HG03108 (cell line): ENCODE measurements around the gene MORC2.

ENCODE experiments used
- ATAC-seq: cut with Tn5 transposase; IDR thresholded peaks from one replicate; pipeline ENCODE4 v1.9.1; 2021; ENCODE audit warnings: moderate library complexity; ENCODE audit not compliant: unreplicated experiment

Gene MORC2

DNA sequence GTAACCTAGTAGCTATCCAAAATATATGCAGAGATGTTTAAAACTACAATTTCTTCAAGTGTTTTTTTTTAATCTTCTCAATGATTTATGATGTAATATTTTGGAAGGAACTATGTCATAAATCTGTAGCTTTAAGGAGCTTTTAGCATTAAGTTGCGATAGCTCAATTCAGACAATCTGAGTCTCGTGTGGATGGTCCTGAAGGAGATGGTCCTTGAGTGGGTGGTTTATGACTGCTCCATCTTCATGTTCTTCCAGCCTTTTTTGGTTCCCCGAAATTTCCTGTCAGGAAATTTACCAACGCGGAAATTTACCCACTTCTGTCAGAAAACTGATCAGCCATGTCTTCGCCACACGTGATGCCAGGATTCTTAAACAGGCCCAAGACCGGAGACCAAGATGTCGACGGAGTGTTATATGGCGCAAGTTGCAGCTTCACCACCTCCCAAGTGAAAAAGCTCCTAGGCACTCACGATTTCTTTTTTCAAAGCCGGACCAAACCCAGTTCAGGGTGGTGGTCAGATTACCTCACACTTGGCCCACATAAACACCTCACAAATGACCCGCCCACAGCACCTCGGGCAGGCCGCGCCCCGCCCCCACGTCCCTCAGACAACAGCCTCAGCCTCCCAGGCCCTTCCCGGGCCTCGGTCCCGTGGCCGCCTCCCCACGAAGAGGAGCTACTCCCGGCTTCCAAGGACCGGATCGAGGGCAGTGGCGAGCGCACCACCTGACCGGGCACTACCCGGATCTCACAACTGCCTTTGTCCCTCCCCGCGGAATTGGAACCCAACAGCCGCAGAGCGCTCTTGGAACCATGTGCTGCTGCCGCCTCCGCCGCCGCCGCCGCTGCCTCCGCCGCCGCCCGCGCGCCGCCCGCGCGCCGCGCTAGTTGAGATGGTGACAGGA lies at the start of gene MORC2:
MORC2 (minus strand) TSS at position 760 of the 909 bp plus-strand sequence. CDS start 885 bp downstream, outside the sequence.
- peak; percentile 18 for ATAC-seq

DNA sequence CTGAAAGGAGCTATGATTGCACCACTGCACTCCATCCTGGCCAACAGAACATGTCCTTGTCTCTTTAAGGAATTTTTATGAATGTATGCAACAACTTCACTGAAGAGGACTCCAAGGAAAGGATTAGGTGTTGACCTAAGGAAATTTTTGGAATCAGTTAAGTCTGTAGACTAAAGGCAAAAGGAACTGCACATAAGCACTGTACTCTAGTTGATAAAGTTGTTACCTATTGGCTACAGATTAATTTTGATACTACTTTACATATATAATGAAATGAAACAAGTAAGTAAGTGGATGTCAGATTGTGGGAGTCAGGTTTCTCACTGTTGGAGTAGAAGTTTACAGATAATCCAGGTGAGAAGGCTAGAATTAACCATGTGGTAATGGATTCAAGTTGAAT lies 37.0 kb upstream of the MORC2 start:
- no peak for ATAC-seq

DNA sequence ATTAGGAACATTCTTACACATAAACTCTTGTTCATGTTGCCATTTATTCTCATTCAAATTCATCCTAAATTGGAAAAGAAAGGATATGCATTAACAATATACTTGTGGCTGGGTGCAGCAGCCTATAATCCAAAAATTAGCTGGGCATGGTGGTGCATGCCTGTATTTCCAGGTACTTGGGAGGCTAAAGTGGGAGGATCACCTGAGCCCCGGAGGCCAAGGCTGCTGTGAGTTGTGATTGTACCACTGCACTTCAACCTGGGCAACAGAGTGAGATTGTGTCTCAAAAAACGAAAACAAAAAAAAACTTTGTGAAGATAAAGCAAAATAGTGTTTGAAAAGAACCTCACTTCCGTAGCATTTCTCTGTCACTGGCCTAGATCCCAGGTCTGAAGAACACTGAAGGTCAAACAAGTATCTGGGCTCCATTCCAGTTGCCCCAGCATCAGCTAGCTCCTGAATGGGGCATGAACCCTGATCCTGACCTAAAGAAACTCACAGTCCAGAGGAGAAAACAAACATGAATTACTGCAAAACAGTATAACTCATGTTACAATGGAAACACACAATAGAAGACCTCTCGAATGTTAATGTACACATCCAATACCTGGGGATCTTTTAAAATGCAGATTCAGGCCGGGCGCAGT lies 32.7 kb upstream of the MORC2 start:
- no peak for ATAC-seq

DNA sequence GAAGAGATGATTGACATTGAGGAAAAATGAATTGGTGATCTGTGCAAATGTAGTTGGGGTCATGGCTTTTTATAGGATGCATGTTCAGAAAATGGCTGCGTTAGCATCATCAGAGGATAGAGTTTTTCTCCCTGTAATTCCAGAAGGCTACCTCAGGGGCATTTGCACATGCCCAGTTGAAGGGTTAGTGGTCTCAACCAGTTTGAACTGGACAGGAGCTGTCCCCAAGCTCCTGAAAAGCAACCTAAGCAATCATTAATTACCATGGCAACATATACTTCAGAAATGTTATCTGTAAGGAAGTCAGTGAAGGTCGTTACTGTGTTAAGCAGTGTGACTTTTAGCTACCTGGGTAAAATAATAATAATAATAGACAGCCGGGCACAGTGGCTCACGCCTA lies 29.8 kb upstream of the MORC2 start:
- no peak for ATAC-seq

DNA sequence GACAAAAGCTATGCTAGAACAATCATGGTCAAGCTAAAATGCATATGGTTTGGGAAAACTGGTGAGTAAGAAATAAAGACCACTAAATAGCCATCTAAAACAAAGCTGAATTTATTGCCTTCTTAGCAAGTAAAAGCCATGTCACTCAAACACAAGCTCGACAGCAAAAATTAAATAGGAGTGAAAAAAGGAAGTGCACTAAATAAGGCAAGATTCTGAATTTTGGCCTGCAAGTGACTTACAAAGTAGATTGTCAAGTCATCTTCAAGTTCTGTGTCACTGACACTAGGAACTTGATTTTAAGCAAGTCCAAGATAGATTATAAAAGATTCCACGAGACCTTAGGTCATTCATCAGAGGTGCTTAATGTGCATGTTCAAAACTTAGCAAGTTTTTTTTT lies 27.9 kb upstream of the MORC2 start:
- no peak for ATAC-seq

GRCh38 chr22:30994960-30995359 lies 26.4 kb upstream of the MORC2 start:
- ATAC-seq = no peak

DNA sequence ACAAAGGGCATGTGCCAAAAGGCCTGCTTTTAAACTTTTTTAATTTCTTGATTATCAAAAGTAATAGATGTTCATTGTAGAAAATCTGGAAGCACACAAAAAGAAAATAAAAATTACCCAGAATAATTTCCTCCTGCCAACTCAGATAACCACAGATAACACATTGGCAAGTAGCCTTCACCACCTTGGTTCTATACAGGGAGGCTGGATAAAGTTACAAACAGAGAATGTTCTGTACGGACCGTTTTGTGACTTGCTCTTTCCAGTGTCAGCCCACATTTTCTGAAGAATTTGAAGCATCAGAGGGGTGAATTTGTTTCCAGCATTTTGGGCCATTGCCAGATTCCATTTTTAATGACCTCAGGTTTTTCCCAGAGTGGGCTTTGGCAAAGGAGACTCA lies 24.0 kb upstream of the MORC2 start:
- no peak for ATAC-seq

- no peak for ATAC-seq
Measured at GRCh38 chr22:30990690-30991089, 22.1 kb upstream of the MORC2 start.

DNA sequence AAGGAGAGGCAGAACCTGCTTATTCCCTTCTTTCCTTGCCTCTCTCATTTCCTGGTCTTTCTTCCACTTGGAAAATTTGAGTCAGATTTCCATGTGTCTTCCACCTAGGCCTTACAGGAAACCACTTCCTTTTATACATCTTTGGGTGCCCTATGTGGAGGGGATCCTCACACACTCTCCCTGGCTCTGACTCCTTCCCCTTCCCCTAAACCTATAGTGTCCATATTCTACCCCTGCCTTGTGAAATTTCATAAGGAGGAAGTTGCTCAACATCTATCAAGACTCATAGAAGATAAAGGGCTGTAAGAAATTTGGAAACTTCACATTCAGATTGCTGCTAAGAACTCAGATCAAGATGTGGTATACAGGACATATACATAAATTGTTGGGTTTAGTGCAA lies 20.9 kb upstream of the MORC2 start:
- ATAC-seq = no peak

- no peak for ATAC-seq
Measured at GRCh38 chr22:30985561-30986208, 17.1 kb upstream of the MORC2 start.

- no peak for ATAC-seq
Measured at GRCh38 chr22:30984317-30984716, 15.7 kb upstream of the MORC2 start.

DNA sequence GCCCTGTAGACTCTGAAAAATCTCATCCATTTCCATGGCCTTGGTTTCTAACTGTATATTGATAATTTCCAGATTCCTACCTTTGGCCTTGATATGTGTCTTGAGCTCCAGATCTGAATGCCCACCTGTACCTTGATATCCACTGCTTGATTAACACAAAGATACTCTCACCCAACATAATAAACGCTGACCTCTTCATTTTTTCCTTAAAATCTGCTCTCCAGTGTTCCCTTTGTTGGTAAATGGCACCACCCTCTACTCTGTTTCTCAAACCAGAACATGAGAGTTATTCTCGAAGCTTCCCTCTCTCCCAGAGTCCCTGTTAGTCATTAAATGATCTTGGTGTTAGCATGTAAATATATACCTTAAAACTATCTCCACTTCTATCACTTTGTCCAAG lies 13.9 kb upstream of the MORC2 start:
- no peak for ATAC-seq

GRCh38 chr22:30979932-30980331 lies 11.4 kb upstream of the MORC2 start:
- no peak for ATAC-seq

- no peak for ATAC-seq
Measured at GRCh38 chr22:30978304-30978962, 9.9 kb upstream of the MORC2 start.

DNA sequence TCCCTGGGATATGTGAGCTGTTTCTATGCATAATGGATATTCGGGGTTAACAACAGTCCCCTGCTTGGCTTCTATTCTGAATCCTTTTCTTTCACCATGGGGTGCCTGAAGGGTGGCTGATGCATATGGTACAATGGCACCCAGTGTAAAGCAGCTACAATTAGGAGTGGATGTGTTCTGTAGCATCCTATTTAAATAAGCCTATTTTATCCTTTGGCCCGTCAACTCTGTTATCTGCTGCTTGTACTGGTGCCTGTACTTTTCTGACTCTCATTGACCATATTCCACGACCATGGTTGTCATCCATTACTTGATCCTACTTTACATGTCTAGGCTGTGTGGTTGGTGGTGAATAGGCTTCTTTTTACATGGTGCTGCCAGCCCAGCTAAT lies 1.8 kb upstream of the MORC2 start:
- ATAC-seq = no peak

DNA sequence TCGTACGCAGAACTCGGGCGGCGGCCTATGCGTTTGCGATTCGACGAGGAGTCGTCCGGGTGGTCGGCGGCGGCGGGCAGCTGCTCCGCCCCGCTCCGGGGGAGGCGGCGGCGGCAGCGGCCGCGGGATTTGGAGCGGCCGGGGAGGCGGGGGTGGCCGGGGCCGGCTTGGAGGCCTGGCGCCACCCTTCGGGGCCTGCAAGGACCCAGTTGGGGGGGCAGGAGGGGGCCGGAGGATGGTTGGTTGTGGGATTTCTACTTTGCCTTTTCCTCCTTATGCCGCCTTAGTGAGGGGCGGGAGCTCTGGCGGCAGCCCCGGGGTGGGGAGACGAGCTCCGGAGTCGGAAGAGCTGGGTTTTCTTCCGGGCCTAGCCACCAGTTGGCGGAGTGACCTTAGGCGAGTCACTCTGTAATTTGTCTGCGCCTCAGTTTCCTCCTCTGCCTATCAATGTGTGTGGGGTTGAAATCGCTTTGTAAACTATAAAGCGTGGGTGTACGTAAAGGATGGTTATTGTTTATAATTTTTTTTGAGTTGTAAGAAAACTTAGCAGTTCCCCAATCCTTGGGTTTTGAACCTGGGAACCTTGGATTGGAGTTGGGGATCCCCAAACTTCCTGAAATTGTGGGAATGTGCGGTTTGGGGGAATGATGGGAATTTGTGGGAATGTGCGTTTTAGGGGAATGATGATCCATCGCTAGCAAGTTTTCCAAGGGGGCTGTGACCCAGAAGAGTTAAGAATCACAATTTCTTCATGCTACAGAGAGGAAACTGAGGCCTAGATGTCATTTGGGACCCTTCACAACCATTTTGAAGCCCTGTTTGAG lies 1.2 kb upstream of the MORC2 start:
- ATAC-seq = peak; percentile 19

GRCh38 chr22:30968924-30969531 lies 454 bp upstream of the MORC2 start, which contains the start of gene TUG1:
TSS of gene TUG1 (plus strand) at chr22:30969265.
- ATAC-seq = peak; percentile 82

GRCh38 chr22:30964858-30965257 lies 3.7 kb downstream of the MORC2 start:
- ATAC-seq = no peak

GRCh38 chr22:30955153-30955552 lies 13.4 kb downstream of the MORC2 start:
- no peak for ATAC-seq

GRCh38 chr22:30953206-30953605 lies 15.4 kb downstream of the MORC2 start:
- no peak for ATAC-seq
